HG02798 (cell line): Measurements from ENCODE around the gene CAMKMT.

Experiments used
- ATAC-seq: cut with Tn5 transposase; IDR thresholded peaks from one replicate; pipeline ENCODE4 v1.9.1; 2021; ENCODE audit warnings: mild to moderate bottlenecking; ENCODE audit not compliant: unreplicated experiment, poor library complexity

The CAMKMT gene

GRCh38 chr2:44442019-44442418 lies 80.3 kb downstream of the CAMKMT start:
- ATAC-seq = no peak

- no peak for ATAC-seq
Measured at GRCh38 chr2:44443517-44443916, 81.8 kb downstream of the CAMKMT start.

GRCh38 chr2:44444881-44445280 lies 83.1 kb downstream of the CAMKMT start:
- no peak for ATAC-seq

GRCh38 chr2:44448860-44449527 lies 87.2 kb downstream of the CAMKMT start:
- ATAC-seq = no peak

- no peak for ATAC-seq
Measured at GRCh38 chr2:44450082-44450481, 88.3 kb downstream of the CAMKMT start.

GRCh38 chr2:44450806-44451205 lies 89.1 kb downstream of the CAMKMT start:
- no peak for ATAC-seq

- ATAC-seq = no peak
Measured at GRCh38 chr2:44452069-44452583, 90.4 kb downstream of the CAMKMT start.

GRCh38 chr2:44453259-44453658 lies 91.5 kb downstream of the CAMKMT start:
- no peak for ATAC-seq

GRCh38 chr2:44455877-44456276 lies 94.1 kb downstream of the CAMKMT start:
- ATAC-seq = no peak

GRCh38 chr2:44456946-44457345 lies 95.2 kb downstream of the CAMKMT start:
- ATAC-seq = no peak

- no peak for ATAC-seq
Measured at GRCh38 chr2:44459739-44460138, 98.0 kb downstream of the CAMKMT start.

- ATAC-seq = no peak
Measured at GRCh38 chr2:44462934-44463849, 101.4 kb downstream of the CAMKMT start.

- ATAC-seq = no peak
Measured at GRCh38 chr2:44464437-44464836, 102.7 kb downstream of the CAMKMT start.

GRCh38 chr2:44470151-44470550 lies 108.4 kb downstream of the CAMKMT start:
- ATAC-seq = no peak

GRCh38 chr2:44477657-44478414 lies 116.1 kb downstream of the CAMKMT start:
- no peak for ATAC-seq

- ATAC-seq = peak; percentile 95
Measured at GRCh38 chr2:44479127-44479887, 117.6 kb downstream of the CAMKMT start.

GRCh38 chr2:44480068-44480467 lies 118.3 kb downstream of the CAMKMT start:
- ATAC-seq = no peak

GRCh38 chr2:44487052-44487451 lies 125.3 kb downstream of the CAMKMT start:
- ATAC-seq = no peak

- no peak for ATAC-seq
Measured at GRCh38 chr2:44490726-44491125, 129.0 kb downstream of the CAMKMT start.

GRCh38 chr2:44494006-44494405 lies 132.3 kb downstream of the CAMKMT start:
- ATAC-seq = no peak
